Stimulated activated naive CD8-positive, alpha-beta T cell treated with anti-CD3 and anti-CD28 coated beads, Interleukin-15, Interleukin-2, amounts not matched to agents 100 ng/mL and 50 ng/mL, for 24 hours (primary cell): ENCODE data around the gene ARRB1.

Source experiments
- H3K27ac Mint-ChIP-seq: one replicate; pipeline ENCODE4 v1.8.0; 2021; ENCODE audit warnings: mild to moderate bottlenecking, mixed read lengths
- H3K27me3 Mint-ChIP-seq: one replicate; pipeline ENCODE4 v1.8.0; 2021; ENCODE audit warnings: mixed read lengths
- H3K36me3 Mint-ChIP-seq: one replicate; pipeline ENCODE4 v1.8.0; 2021; ENCODE audit warnings: low read depth, mixed read lengths
- H3K4me1 Mint-ChIP-seq: one replicate; pipeline ENCODE4 v1.8.0; 2021; ENCODE audit warnings: low read depth, mixed read lengths
- H3K4me3 Mint-ChIP-seq: one replicate; pipeline ENCODE4 v1.8.0; 2021; ENCODE audit warnings: mild to moderate bottlenecking, mixed read lengths
- H3K9me3 Mint-ChIP-seq: one replicate; pipeline ENCODE4 v1.8.0; 2021; ENCODE audit warnings: mixed read lengths

The ARRB1 gene

DNA sequence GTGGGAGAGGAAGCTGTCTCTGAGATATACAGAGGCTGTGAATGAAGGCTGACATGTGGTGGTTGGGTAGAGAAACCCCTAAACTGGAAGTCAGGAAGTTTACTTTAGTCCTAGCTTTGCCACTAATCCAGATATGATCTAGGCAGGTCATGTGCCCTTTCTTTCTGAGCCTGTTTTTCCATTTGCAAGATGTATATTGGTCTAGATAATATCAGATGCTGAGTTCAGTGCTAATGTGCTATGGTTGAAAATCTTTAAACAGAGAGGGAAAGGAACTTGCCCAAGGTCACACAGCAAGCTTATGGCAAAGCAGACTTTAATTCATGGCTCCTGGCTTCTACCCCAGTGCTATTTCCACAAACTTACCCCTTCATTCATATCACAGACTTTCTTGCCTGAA, 136.6 kb downstream of the ARRB1 start:
- no peak overlapping the region for H3K27ac Mint-ChIP-seq
- H3K4me3 Mint-ChIP-seq: no peak overlapping the region
- H3K36me3 Mint-ChIP-seq: no peaks in the 10 kb centered on the region
- H3K27me3 Mint-ChIP-seq: peaks cover 39% of the 10 kb centered on the region
- no peaks in the 10 kb centered on the region for H3K4me1 Mint-ChIP-seq
- no peaks in the 10 kb centered on the region for H3K9me3 Mint-ChIP-seq

DNA sequence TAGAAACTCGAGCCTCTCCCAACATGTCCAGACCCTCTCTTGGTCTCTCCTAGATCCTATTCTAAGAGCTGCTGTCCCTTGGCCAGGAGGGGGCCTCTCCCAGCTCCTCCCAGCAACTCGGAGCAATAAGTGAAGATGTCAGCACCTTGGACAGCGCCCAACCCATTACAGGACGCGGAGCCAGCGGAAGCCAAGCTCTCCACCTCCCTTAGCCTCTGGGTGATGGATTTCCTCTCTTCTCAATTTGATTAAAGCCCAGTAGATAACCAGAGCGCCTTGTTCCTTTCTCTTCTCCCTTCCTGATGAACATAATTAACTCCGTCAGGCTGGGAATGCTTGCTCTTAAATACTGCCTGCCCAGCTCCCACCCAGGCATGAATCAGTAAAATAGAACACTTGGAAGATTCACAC, 137.0 kb downstream of the ARRB1 start:
- H3K36me3 Mint-ChIP-seq: no peaks in the 10 kb centered on the region
- no peak overlapping the region for H3K4me3 Mint-ChIP-seq
- peaks cover 39% of the 10 kb centered on the region for H3K27me3 Mint-ChIP-seq
- H3K9me3 Mint-ChIP-seq: no peaks in the 10 kb centered on the region
- H3K4me1 Mint-ChIP-seq: no peaks in the 10 kb centered on the region
- no peak overlapping the region for H3K27ac Mint-ChIP-seq
